HG03354 (cell line): ENCODE data around the gene STX3.
"Not testable (repeated sequence)": the region's sequence is repeated elsewhere in the genome, so short reads cannot be mapped to it uniquely, and the experiment has no call there.

Experiments used
- ATAC-seq: cut with Tn5 transposase; IDR thresholded peaks from one replicate; pipeline ENCODE4 v1.9.1; 2021; ENCODE audit warnings: mild to moderate bottlenecking; ENCODE audit not compliant: unreplicated experiment, poor library complexity, severe bottlenecking

The STX3 gene

DNA sequence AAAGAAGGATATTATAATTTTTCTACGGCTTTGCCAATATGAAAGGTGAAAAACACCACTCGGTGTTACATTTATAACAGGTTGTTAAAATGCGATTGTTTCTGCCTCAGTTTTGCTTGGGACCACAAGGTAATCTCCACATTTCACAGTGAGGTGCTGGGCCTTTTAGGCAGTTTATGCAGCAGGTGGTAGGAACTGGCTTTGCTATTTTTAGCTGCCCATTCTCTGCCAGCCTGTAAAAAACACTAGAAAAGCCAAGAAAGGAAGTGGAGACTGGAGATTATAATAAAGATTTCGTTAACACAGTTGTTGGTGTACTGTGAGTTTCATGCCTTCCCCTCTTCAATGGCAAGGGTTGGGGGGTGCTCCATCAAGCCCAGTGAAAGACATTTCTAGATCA is 63.4 kb downstream of the STX3 start:
- no peak for ATAC-seq

DNA sequence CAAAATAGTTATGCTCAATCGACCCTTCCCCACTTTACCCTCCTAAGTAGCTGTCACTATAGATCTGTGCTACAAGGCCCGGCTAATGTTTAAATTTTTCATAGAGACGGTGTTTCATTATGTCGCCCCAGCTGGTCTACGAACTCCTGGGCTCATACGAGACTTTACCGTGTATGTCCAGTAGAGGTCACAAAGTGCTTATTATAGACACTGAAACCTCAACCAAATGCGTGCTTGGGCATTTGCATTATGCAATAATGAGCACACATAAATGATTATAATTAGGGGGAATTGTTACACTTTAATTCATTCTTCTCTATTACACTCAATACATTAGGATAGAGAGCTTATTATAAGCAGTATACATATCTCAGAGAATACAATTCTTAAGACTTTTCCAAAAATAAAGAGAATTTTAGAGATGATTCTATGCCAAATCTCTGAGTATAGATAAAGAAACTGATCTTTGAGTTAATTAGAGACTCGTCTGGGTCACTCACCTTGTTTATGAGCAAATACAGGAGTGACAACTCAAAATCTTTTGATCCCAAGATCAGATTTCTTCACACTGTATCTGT is 67.9 kb downstream of the STX3 start:
- ATAC-seq = peak; percentile 95

DNA sequence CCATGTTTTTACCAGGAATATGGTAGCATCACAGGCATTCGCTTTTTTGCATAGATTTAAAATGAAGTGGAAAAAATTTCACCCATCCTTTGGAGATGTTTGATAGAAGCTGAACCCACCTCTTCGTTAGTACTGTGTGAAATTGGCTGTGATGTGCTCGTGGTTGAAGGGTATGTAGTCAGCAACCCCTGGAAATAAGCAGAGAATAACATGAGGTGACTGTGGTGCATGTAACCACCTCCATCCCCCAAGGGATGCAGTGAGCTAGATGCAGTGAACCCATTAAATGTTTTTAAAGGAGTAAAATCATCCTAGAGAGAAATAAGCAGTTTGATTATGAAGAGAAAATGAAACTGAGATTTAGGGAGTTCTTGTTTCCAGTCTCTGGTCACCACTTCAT is 74.2 kb downstream of the STX3 start:
- ATAC-seq = no peak

GRCh38 chr11:59833602-59834001 is 78.4 kb downstream of the STX3 start:
- ATAC-seq = no peak

DNA sequence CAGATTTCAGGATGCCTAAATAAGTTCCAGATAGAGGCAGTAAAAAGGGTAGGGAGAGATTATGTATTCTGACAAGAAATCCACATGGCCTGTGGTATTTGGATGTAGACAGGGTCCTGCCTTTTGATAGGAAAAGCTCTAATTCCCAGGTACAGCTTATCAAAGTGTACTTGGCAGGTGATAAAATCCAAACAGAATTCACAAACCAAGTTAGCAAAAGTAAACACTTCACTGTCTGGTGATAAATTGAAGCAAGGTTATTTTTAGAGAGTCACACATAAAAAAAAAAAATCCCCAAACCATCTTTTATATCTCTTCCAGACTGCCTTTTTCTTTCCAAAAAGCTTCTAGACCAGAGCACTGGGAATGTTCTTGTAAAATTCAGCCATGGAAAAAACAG is 84.4 kb downstream of the STX3 start:
- ATAC-seq = no peak

GRCh38 chr11:59841514-59841913 is 86.3 kb downstream of the STX3 start:
- ATAC-seq = peak; percentile 75

GRCh38 chr11:59842316-59842715 is 87.1 kb downstream of the STX3 start:
- ATAC-seq = no peak

DNA sequence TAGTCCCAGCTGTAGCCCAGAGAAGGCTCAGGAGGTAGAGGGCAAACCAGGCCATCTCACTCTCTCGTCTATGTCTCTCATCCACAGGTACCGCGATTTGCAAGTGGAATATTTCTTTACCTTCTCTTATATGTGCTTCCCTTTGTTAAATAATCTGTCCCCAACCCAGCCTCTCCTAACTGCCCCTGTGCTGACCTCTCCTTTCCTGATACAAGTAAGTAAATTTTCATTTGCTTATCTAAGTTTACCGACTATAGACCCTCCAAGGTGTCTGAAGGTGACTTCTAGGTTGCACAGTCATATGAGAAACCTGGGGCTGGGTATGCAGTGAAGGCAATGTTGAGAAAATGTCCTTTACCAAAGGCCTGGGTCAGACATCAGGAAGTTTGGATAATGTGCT is 90.2 kb downstream of the STX3 start, which contains the start of gene CBLIF:
TSS of gene CBLIF (minus strand) at position 101 of the 400 bp plus-strand sequence. CDS start at position 55, 46 bp downstream.
- no peak for ATAC-seq

- ATAC-seq = no peak
These were observed 91.4 kb downstream of the STX3 start for GRCh38 chr11:59846556-59846955.

GRCh38 chr11:59847626-59848025 is 92.5 kb downstream of the STX3 start:
- no peak for ATAC-seq

- ATAC-seq = not testable (repeated sequence)
These were observed 93.3 kb downstream of the STX3 start for GRCh38 chr11:59848439-59848838.

GRCh38 chr11:59849129-59849528 is 94.0 kb downstream of the STX3 start:
- ATAC-seq = peak; percentile 68

- ATAC-seq = not testable (repeated sequence)
These were observed 94.4 kb downstream of the STX3 start for GRCh38 chr11:59849551-59849950.

DNA sequence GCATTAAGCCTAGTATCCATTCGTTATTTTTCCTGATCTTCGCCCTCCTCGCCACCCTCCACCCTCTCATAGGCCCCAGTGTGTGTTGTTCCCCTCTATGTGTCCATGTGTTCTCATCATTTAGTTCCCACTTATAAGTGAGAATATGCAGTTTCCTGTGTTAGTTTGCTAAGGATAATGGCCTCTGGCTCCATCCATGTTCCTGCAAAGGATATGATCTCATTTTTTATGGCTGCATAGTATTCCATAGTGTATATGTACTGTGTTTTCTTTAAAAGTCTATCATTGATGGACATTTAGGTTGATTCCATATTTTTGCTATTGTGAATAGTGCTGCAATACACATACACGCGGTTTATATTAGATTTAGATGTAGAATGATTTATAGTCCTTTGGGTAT is 96.2 kb downstream of the STX3 start:
- not testable (repeated sequence) for ATAC-seq

GRCh38 chr11:59854871-59855270 is 99.7 kb downstream of the STX3 start:
- ATAC-seq = no peak
